Liver (tissue), 9 donors: Measurements from ENCODE around the gene PCDHA1. TPM values are rescaled to one million over a fixed set of nuclear protein-coding genes. Genes with fewer than 3 reads are reported as not detected.

Experiments used
- DNase-seq: peaks from one replicate; pipeline ENCODE4 v3.0.0-alpha.2; 2017; ENCODE audit warnings: low spot score
- H3K27ac ChIP-seq, 2 donors: one replicate each; pipeline ENCODE4 v1.7.0; 2013; ENCODE audit warnings: inconsistent platforms in 2 of 2, low read length in 2 of 2, control low read depth in 1 of 2, low read depth in 1 of 2, mild to moderate bottlenecking in 1 of 2
- H3K27me3 ChIP-seq, 4 donors: one replicate each; pipeline versions ENCODE4 v1.6.1 to v1.7.0; 2013; ENCODE audit warnings: low read length in 3 of 4, inconsistent platforms in 1 of 4, mild to moderate bottlenecking in 1 of 4, moderate library complexity in 1 of 4; ENCODE audit not compliant: control insufficient read depth in 4 of 4, insufficient read depth in 4 of 4
- H3K36me3 ChIP-seq, 4 donors: one replicate each; pipeline versions ENCODE4 v1.6.1 to v1.7.0; 2013; ENCODE audit warnings: low read length in 3 of 4, mild to moderate bottlenecking in 3 of 4, low read depth in 1 of 4, moderate library complexity in 1 of 4; ENCODE audit not compliant: control insufficient read depth in 4 of 4, insufficient read depth in 3 of 4
- H3K4me1 ChIP-seq, 4 donors: one replicate each; pipeline versions ENCODE4 v1.6.1 to v1.7.0; 2013; ENCODE audit warnings: low read length in 3 of 4, mild to moderate bottlenecking in 3 of 4, moderate library complexity in 1 of 4; ENCODE audit not compliant: control insufficient read depth in 4 of 4, insufficient read depth in 4 of 4
- H3K4me3 ChIP-seq, 3 donors: one replicate each; pipeline versions ENCODE4 v1.6.1 to v1.7.0; 2013; ENCODE audit warnings: low read length in 3 of 3, control low read depth in 1 of 3, low read depth in 1 of 3, mild to moderate bottlenecking in 1 of 3
- H3K9ac ChIP-seq, 2 donors: one replicate each; pipeline ENCODE4 v1.7.0; 2013; ENCODE audit warnings: low read length in 2 of 2, mild to moderate bottlenecking in 2 of 2, moderate library complexity in 2 of 2, control low read depth in 1 of 2, low read depth in 1 of 2
- H3K9me3 ChIP-seq, 4 donors: one replicate each; pipeline versions ENCODE4 v1.6.1 to v1.7.0; 2013; ENCODE audit warnings: low read length in 3 of 4; ENCODE audit not compliant: control insufficient read depth in 4 of 4
- ATF3 ChIP-seq: IDR thresholded peaks from 2 replicates; pipeline ENCODE4 v1.6.1; 2016; ENCODE audit warnings: antibody characterized with exemption
- EGR1 ChIP-seq, 2 donors: IDR thresholded peaks; 2 replicates each; pipeline ENCODE4 v1.6.1; 2016 to 2018; ENCODE audit warnings: antibody characterized with exemption in 2 of 2, low read depth in 2 of 2
- FOXA1 ChIP-seq: IDR thresholded peaks from 2 replicates; pipeline ENCODE4 v1.6.1; 2016; ENCODE audit warnings: antibody characterized with exemption
- FOXA2 ChIP-seq: IDR thresholded peaks from 2 replicates; pipeline ENCODE4 v1.6.1; 2016; ENCODE audit warnings: antibody characterized with exemption
- GABPA ChIP-seq, 2 donors: IDR thresholded peaks in 1 of 2; conservative IDR thresholded peaks in 1 of 2; 2 replicates each; pipeline ENCODE4 v1.6.1; 2016; ENCODE audit warnings: antibody characterized with exemption in 2 of 2, mild to moderate bottlenecking in 1 of 2, moderate library complexity in 1 of 2
- HNF4A ChIP-seq, 2 donors: conservative IDR thresholded peaks; 2 replicates each; pipeline ENCODE4 v1.6.1; 2016; ENCODE audit warnings: antibody characterized with exemption in 2 of 2, mild to moderate bottlenecking in 2 of 2
- JUND ChIP-seq, 2 donors: IDR thresholded peaks; 2 replicates each; pipeline ENCODE4 v1.6.1; 2016; ENCODE audit warnings: antibody characterized with exemption in 2 of 2
- NR2F2 ChIP-seq: IDR thresholded peaks from 2 replicates; pipeline ENCODE4 v1.6.1; 2016; ENCODE audit warnings: antibody characterized with exemption
- RXRA ChIP-seq, 2 donors: IDR thresholded peaks; 2 replicates each; pipeline ENCODE4 v1.6.1; 2017 to 2018; ENCODE audit warnings: antibody characterized with exemption in 2 of 2, mild to moderate bottlenecking in 1 of 2
- SP1 ChIP-seq: IDR thresholded peaks from 2 replicates; pipeline ENCODE4 v1.6.1; 2018; ENCODE audit warnings: antibody characterized with exemption, mild to moderate bottlenecking
- YY1 ChIP-seq: IDR thresholded peaks from 2 replicates; pipeline ENCODE4 v1.6.1; 2016; ENCODE audit warnings: antibody characterized with exemption, mild to moderate bottlenecking
- ZBTB33 ChIP-seq: IDR thresholded peaks from 2 replicates; pipeline ENCODE4 v1.6.1; 2016; ENCODE audit warnings: antibody characterized with exemption
- WGBS: extraction: QIAGEN DNeasy Blood & Tissue Kit; methylation state at CpG from one replicate; pipeline ENCODE4 v1.1.7; 2013; 5-methylcytosine and 5-hydroxymethylcytosine counted together
- polyA plus RNA-seq, 2 donors: library from polyadenylated mRNA; stranded (reverse) in 1 of 2; unstranded in 1 of 2; fragments of 200-250 nt in 1 of 2; fragments of >200 nt in 1 of 2; fragmentation: Nextera tagmentation in 1 of 2; extraction: Ambion mirVana in 1 of 2; gene quantifications; one replicate each; pipeline versions ENCODE4 v1.2.1 to v1.2.3, GENCODE V29; 2013 to 2015
- total RNA-seq, 2 donors: library from RNA; depleted of rRNA; stranded (reverse); fragments of >200 nt; gene quantifications; one replicate each; pipeline ENCODE4 v1.2.3, GENCODE V29; 2014
- donor health status: healthy.
- donor health status: healthy.
- donor health status: healthy.
- donor health status: healthy.
- donor health status: healthy.

Gene PCDHA1
- total and polyA plus RNA-seq, 4 donors, result not detected

GRCh38 chr5:140967226-140967893, 181.4 kb downstream of the PCDHA1 start:
- DNase-seq, result no peak
- H3K9ac ChIP-seq, result no peak overlapping the region
- H3K36me3 ChIP-seq, result no peaks in the 10 kb centered on the region
- H3K27ac ChIP-seq, result no peak overlapping the region
- no peak for TF ChIP-seq NR2F2
- TF ChIP-seq JUND (IDR thresholded peaks at IDR 0.05), result no peak
- peaks cover 0 to 20% (median 12%) of the 10 kb centered on the region in 4 donors for H3K4me1 ChIP-seq
- peak overlapping the region in 2 of 3 donors; percentile 52 to 60 for H3K4me3 ChIP-seq
- peaks cover 0 to 4% (median 0%) of the 10 kb centered on the region in 4 donors for H3K9me3 ChIP-seq
- H3K27me3 ChIP-seq, result peaks cover 0 to 9% (median 5%) of the 10 kb centered on the region in 4 donors
- 31% methylated on average over 34 of the region's 34 CpGs for WGBS

GRCh38 chr5:140969880-140970279, 183.9 kb downstream of the PCDHA1 start:
- Histone ChIP-seq H3K36me3 (no peaks in the 10 kb centered on the region), H3K9ac (no peak overlapping the region), H3K4me1 (peaks cover 0 to 20% (median 12%) of the 10 kb centered on the region in 4 donors), H3K27ac (no peak overlapping the region), H3K4me3 (no peak overlapping the region), H3K9me3 (peaks cover 0 to 4% (median 0%) of the 10 kb centered on the region in 4 donors), H3K27me3 (peaks cover 0 to 7% (median 5%) of the 10 kb centered on the region in 4 donors)
- DNase-seq, result no peak
- TF ChIP-seq FOXA1 (no peak), GABPA (IDR thresholded peaks at IDR 0.05 in 1 of 2, conservative IDR thresholded peaks at IDR 0.05 in 1 of 2) (no peak), HNF4A (conservative IDR thresholded peaks at IDR 0.05) (no peak), RXRA (IDR thresholded peaks at IDR 0.05) (no peak), SP1 (no peak), ATF3 (no peak)

GRCh38 chr5:140973550-140973949, 187.6 kb downstream of the PCDHA1 start:
- Histone ChIP-seq H3K4me3 (no peak overlapping the region), H3K27ac (no peak overlapping the region), H3K27me3 (no peaks in the 10 kb centered on the region), H3K9me3 (no peaks in the 10 kb centered on the region), H3K36me3 (no peaks in the 10 kb centered on the region), H3K9ac (no peak overlapping the region), H3K4me1 (peaks cover 0 to 20% (median 18%) of the 10 kb centered on the region in 4 donors)
- TF ChIP-seq SP1, result no peak
- TF ChIP-seq FOXA2, result no peak
- no peak for TF ChIP-seq EGR1 (IDR thresholded peaks at IDR 0.05; ENCODE audit: low read depth in 2 of 2)
- TF ChIP-seq YY1, result no peak
- TF ChIP-seq JUND (IDR thresholded peaks at IDR 0.05), result no peak
- no peak for TF ChIP-seq FOXA1
- no peak for TF ChIP-seq ZBTB33
- no peak for TF ChIP-seq GABPA (IDR thresholded peaks at IDR 0.05 in 1 of 2, conservative IDR thresholded peaks at IDR 0.05 in 1 of 2)
- TF ChIP-seq ATF3, result no peak
- no peak for TF ChIP-seq RXRA (IDR thresholded peaks at IDR 0.05)
- DNase-seq, result no peak
